COLO829 (cell line): Measurements from ENCODE around the gene TSKS.
A peak's percentile ranks its signal among the peaks of the same experiment; 100 is the strongest.

Experiments used
- DNase-seq: peaks from one replicate; pipeline ENCODE4 v3.0.0; 2012; ENCODE audit warnings: low spot score

The TSKS gene

DNA sequence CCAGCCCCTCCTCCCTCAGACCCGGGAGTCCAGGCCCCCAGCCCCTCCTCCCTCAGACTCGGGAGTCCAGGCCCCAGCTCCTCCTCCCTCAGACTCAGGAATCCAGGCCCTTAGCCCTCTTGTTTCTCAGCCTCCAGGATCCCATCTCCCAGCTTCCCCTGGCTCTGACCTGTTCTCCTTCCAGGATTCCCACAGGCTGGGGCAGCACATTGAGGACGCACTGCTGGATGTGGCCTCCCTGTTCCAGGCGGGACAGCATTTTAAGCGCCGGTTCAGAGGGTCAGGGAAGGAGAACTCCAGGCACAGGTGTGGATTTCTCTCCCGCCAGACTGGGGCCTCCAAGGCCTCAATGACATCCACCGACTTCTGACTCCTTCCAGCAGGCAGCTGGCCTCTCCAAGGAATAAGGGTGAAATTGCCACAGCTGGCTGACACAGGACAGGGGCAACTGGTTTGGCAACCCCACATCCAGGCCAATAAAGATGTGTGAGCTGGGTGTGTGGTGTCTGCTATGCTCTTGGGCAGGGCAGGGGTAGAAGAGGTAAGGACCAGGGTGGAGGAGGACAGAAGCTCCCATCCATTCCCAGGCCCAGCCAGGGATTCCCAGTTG is 49.8 kb downstream of the TSKS start:
- no peak for DNase-seq

GRCh38 chr19:49712397-49712859 is 50.7 kb downstream of the TSKS start:
- peak; percentile 95 for DNase-seq

GRCh38 chr19:49710372-49710951 is 52.6 kb downstream of the TSKS start:
- no peak for DNase-seq

DNA sequence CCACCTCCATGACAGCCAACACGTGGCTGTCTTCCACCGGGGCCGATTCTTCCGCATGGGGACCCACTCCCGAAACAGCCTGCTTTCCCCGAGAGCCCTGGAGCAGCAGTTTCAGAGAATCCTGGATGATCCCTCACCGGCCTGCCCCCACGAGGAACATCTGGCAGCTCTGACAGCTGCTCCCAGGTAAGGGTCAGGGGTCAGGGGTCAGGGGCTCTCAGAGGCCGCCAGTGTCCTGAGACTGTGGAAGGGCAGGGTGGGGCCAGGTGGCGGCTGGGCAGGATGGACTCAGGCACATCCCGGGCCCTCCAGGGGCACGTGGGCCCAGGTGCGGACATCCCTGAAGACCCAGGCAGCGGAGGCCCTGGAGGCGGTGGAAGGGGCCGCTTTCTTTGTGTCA is 57.2 kb downstream of the TSKS start:
- no peak for DNase-seq

- DNase-seq: no peak
Measured at GRCh38 chr19:49704888-49705642, 58.0 kb downstream of the TSKS start.

DNA sequence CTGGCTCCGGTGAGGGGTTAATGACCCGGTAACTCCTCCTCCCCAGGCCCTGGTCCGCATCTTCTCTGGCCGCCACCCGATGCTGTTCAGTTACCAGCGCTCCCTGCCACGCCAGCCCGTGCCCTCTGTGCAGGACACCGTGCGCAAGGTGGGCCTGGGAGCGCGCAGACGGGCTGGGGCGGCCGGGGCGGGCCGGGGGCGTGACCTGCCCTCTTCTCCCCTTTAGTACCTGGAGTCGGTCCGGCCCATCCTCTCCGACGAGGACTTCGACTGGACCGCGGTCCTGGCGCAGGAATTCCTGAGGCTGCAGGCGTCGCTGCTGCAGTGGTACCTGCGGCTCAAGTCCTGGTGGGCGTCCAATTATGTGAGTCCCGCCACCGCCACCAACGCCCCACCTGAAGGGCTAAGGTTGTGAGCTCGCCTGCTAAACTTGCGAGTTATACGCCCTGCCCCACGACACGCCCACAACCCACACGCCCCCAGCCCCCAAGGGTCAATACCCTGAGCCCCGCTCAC is 61.8 kb downstream of the TSKS start:
- no peak for DNase-seq

DNA sequence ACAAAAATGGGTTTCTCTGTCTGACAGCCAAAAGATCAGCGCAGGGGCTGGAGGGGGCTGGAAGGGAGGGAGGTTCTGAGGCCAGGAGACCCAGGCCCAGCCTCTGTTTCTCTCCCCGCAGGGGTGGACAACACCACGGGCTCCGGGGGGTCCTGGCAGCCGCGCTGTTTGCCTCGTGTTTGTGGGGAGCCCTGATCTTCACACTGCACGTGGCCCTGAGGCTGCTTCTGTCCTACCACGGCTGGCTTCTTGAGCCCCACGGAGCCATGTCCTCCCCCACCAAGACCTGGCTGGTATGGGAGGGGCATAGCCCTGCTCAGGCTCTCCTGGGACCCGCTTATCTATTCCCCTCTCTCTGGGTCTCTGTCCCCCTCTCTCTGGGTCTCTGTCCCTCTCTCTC is 62.5 kb downstream of the TSKS start:
- DNase-seq: no peak

GRCh38 chr19:49699364-49699763 is 63.7 kb downstream of the TSKS start:
- DNase-seq: no peak

- DNase-seq: no peak
Measured at GRCh38 chr19:49696865-49697264, 66.2 kb downstream of the TSKS start.

- DNase-seq: no peak
Measured at GRCh38 chr19:49696115-49696514, 67.0 kb downstream of the TSKS start.

GRCh38 chr19:49692147-49692506 is 71.0 kb downstream of the TSKS start:
- DNase-seq: no peak

DNA sequence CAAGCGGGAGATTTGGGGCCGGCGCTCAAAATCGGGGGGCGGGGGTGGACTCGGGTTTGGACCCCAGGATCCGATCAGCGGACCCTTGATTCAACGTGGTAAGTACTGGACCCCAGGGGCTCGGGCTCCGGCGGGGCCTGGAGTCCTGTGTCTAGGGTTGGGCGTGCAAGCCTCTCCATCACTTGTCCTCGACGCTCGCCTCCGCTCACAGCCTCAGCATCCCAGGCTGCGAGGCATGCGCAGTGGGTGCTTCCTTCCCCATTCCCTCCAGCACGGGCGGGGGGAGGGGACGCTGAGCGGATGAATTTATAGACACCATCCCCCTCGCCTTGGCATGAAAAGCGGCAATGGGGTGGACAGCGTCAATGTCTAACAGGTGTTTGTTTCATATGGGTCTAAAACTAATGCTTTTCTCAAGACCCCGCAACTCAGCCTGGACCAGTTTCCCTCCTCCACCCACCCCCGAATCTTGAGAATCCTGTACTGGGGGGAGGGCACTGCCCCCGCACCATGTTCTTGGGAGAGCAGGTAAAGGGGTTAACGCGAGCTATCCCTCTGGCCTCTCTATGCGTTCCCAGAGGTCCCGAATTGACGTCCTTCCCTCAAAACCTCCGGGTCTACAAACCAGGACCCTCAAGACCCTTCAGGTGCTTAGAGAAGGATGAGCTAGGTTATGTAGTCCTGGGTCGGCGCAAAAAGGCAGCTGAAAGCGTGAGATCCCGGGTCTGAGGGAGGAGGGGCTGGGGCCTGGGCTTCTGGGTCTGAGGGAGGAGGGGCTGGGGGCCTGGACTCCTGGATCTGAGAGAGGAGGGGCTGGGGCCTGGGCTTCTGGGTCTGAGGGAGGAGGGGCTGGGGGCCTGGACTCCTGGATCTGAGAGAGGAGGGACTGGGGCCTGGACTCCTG is 71.6 kb downstream of the TSKS start:
- DNase-seq: no peak

GRCh38 chr19:49690656-49691242 is 72.4 kb downstream of the TSKS start, which contains the start of gene CPT1C:
TSS of gene CPT1C (plus strand) at chr19:49691116. CDS start at chr19:49692253, 1,137 bp downstream.
- no peak for DNase-seq

GRCh38 chr19:49690079-49690655 is 72.9 kb downstream of the TSKS start:
- DNase-seq: no peak
